Measurements from ENCODE around the gene THEM5. TPM values are rescaled to one million over a fixed set of nuclear protein-coding genes. Genes with fewer than 3 reads are reported as not detected.
A peak's percentile ranks its signal among the peaks of the same experiment; 100 is the strongest.

THEM5 gene
- total RNA-seq, 1 donor from 2014 or later: not detected

GRCh38 chr1:151835596-151835995, 17.9 kb downstream of the THEM5 start:
- no peaks in the 10 kb centered on the region for H3K9me3 ChIP-seq (ENCODE audit: control insufficient read depth in 3 of 3, low read length in 3 of 3)
- peaks cover 25 to 57% (median 38%) of the 10 kb centered on the region in 3 donors for H3K4me1 ChIP-seq (ENCODE audit: control insufficient read depth in 3 of 3, insufficient read depth in 3 of 3, low read length in 3 of 3)
- no peak overlapping the region for H3K4me3 ChIP-seq (ENCODE audit: low read length in 3 of 3)
- no peak overlapping the region for H3K27ac ChIP-seq (ENCODE audit: low read depth, low read length)
- H3K9ac ChIP-seq (ENCODE audit: low read depth in 1 of 3, low read length in 3 of 3): no peak overlapping the region
- peaks cover 0 to 2% (median 0%) of the 10 kb centered on the region in 3 donors for H3K36me3 ChIP-seq (ENCODE audit: control insufficient read depth in 3 of 3, insufficient read depth in 3 of 3, low read length in 3 of 3)
- H3K27me3 ChIP-seq (ENCODE audit: control insufficient read depth in 3 of 3, insufficient read depth in 3 of 3, low read length in 3 of 3): peaks cover 19 to 34% (median 33%) of the 10 kb centered on the region in 3 donors

DNA sequence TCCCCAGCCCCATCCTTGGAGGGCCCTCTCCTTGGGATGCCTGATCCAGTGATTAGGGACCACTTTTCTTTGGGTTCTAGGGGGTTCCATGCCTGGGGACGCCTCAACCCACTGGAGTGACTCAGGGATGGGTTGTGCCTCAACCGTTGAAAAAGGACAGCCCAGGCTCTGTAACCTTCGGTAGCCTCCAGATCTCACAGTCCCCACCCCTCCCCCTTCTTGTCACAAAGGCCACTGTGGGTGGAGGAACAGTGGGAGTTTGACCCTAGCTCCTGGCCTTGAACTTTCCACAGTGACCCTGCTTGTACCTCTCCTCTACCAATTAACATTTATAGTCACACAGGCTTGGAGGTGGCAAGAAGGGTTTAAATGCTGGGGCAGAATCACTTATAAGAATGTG, 19.3 kb downstream of the THEM5 start:
- no peaks in the 10 kb centered on the region for H3K9me3 ChIP-seq (ENCODE audit: control insufficient read depth in 3 of 3, low read length in 3 of 3)
- peaks cover 36 to 65% (median 44%) of the 10 kb centered on the region in 3 donors for H3K4me1 ChIP-seq (ENCODE audit: control insufficient read depth in 3 of 3, insufficient read depth in 3 of 3, low read length in 3 of 3)
- H3K36me3 ChIP-seq (ENCODE audit: control insufficient read depth in 3 of 3, insufficient read depth in 3 of 3, low read length in 3 of 3): peaks cover 0 to 2% (median 0%) of the 10 kb centered on the region in 3 donors
- no peak overlapping the region for H3K27ac ChIP-seq (ENCODE audit: low read depth, low read length)
- H3K9ac ChIP-seq (ENCODE audit: low read depth in 1 of 3, low read length in 3 of 3): peak overlapping the region in 1 of 3 donors; percentile 45
- H3K27me3 ChIP-seq (ENCODE audit: control insufficient read depth in 3 of 3, insufficient read depth in 3 of 3, low read length in 3 of 3): peaks cover 13 to 23% (median 19%) of the 10 kb centered on the region in 3 donors
- H3K4me3 ChIP-seq (ENCODE audit: low read length in 3 of 3): no peak overlapping the region

- H3K4me1 ChIP-seq (ENCODE audit: control insufficient read depth in 3 of 3, insufficient read depth in 3 of 3, low read length in 3 of 3): peaks cover 42 to 68% (median 50%) of the 10 kb centered on the region in 3 donors
- peaks cover 7 to 14% (median 13%) of the 10 kb centered on the region in 3 donors for H3K27me3 ChIP-seq (ENCODE audit: control insufficient read depth in 3 of 3, insufficient read depth in 3 of 3, low read length in 3 of 3)
- peaks cover 0 to 3% (median 2%) of the 10 kb centered on the region in 3 donors for H3K36me3 ChIP-seq (ENCODE audit: control insufficient read depth in 3 of 3, insufficient read depth in 3 of 3, low read length in 3 of 3)
- no peaks in the 10 kb centered on the region for H3K9me3 ChIP-seq (ENCODE audit: control insufficient read depth in 3 of 3, low read length in 3 of 3)
- peak overlapping the region; percentile 96 for H3K27ac ChIP-seq (ENCODE audit: low read depth, low read length)
- H3K9ac ChIP-seq (ENCODE audit: low read depth in 1 of 3, low read length in 3 of 3): peak overlapping the region; percentile 23 to 76 (median 63)
- H3K4me3 ChIP-seq (ENCODE audit: low read length in 3 of 3): peak overlapping the region; percentile 24 to 38 (median 35)
Observed at GRCh38 chr1:151833172-151833900, 20.2 kb downstream of the THEM5 start.

DNA sequence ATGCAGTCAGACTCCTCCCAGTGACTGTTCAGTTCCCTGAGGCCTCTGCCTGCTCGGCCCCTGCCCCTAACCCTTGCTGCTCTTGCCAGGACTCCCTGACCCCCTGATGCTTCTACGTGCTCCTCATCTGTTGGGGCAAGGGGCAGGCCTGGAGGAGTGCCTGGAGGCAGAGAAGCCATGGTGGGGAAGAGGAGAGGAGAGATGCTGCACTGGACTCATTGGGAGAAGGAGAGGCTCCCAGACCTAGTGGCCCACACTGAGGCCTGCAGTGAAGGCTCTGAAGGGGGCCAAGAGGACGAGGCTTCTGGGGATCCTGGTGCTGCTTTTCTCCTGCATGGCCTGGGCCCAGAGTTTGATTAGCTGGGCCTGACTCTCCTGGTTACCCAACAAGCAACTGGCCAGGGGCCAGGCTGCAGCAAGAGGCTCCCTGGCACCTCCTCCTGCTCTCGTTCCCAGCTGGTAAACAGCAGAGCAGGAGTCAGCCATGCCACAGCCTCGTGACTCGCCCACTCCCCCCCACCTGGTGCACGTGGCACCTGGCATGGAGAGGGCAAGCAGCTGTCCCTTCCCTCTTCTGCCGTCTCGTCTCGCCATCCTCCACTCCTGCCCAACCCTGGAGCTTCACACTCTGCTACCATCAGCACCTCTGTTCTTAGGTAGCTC, 21.1 kb downstream of the THEM5 start:
- Histone ChIP-seq H3K27ac (ENCODE audit: low read depth, low read length) (peak overlapping the region; percentile 96), H3K27me3 (ENCODE audit: control insufficient read depth in 3 of 3, insufficient read depth in 3 of 3, low read length in 3 of 3) (peaks cover 4 to 8% (median 5%) of the 10 kb centered on the region in 3 donors), H3K4me1 (ENCODE audit: control insufficient read depth in 3 of 3, insufficient read depth in 3 of 3, low read length in 3 of 3) (peaks cover 41 to 69% (median 53%) of the 10 kb centered on the region in 3 donors), H3K36me3 (ENCODE audit: control insufficient read depth in 3 of 3, insufficient read depth in 3 of 3, low read length in 3 of 3) (peaks cover 4 to 7% (median 6%) of the 10 kb centered on the region in 3 donors), H3K4me3 (ENCODE audit: low read length in 3 of 3) (peak overlapping the region; percentile 38 to 87 (median 85)), H3K9ac (ENCODE audit: low read depth in 1 of 3, low read length in 3 of 3) (peak overlapping the region; percentile 27 to 100 (median 40)), H3K9me3 (ENCODE audit: control insufficient read depth in 3 of 3, low read length in 3 of 3) (no peaks in the 10 kb centered on the region)

DNA sequence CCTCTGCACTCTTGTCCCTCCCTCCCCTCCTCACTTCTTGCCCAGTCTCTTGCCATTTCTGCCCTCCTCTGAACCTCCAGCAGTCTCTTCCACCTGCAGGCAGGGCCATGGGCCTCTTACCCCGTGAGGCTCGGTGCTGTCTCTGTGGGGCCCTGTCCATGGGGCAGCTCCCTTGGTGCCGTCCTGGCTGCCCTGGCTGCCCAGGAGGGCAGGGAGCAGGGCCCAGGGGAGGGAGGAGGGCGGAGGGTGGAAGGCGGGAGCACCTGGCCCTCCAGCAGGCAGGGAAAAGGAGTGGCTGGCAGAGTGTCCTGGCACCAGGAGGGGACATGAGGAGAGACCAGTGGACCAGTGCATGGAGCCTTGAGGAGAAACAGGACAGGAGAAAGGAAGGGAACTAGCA, 21.9 kb downstream of the THEM5 start, which contains the start of gene RORC:
TSS of gene RORC (minus strand) at position 198 of the 400 bp plus-strand sequence. CDS start at position 160, 38 bp downstream.
- H3K4me1 ChIP-seq (ENCODE audit: control insufficient read depth in 3 of 3, insufficient read depth in 3 of 3, low read length in 3 of 3): peaks cover 41 to 73% (median 58%) of the 10 kb centered on the region in 3 donors
- H3K9me3 ChIP-seq (ENCODE audit: control insufficient read depth in 3 of 3, low read length in 3 of 3): no peaks in the 10 kb centered on the region
- H3K27ac ChIP-seq (ENCODE audit: low read depth, low read length): peak within 1 kb of the TSS; percentile 96
- no peaks in the 10 kb centered on the region for H3K27me3 ChIP-seq (ENCODE audit: control insufficient read depth in 3 of 3, insufficient read depth in 3 of 3, low read length in 3 of 3)
- peaks cover 4 to 8% (median 7%) of the 10 kb centered on the region in 3 donors for H3K36me3 ChIP-seq (ENCODE audit: control insufficient read depth in 3 of 3, insufficient read depth in 3 of 3, low read length in 3 of 3)
- peak within 1 kb of the TSS; percentile 85 to 87 (median 85) for H3K4me3 ChIP-seq (ENCODE audit: low read length in 3 of 3)
- H3K9ac ChIP-seq (ENCODE audit: low read depth in 1 of 3, low read length in 3 of 3): peak within 1 kb of the TSS; percentile 95 to 100 (median 96)

DNA sequence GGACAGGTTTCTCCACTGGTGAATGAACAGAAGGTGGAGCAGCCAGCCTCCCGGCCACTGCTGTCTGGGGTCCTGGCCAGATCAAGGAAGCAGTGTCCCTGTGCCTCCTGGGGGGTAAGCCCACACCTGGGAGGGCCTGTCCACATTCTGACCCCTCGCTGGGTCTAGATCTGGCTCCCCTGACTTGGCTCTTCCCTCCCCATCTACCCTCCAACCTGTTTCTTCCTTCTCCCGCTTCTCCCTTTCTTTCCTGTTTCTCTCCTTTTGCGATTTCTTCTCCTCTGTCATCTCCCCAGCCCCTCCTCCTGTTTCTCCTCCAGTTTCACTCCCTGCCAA, 22.3 kb downstream of the THEM5 start:
- Histone ChIP-seq H3K36me3 (ENCODE audit: control insufficient read depth in 3 of 3, insufficient read depth in 3 of 3, low read length in 3 of 3) (peaks cover 4 to 8% (median 7%) of the 10 kb centered on the region in 3 donors), H3K9ac (ENCODE audit: low read depth in 1 of 3, low read length in 3 of 3) (peak overlapping the region; percentile 95 to 100 (median 96)), H3K4me1 (ENCODE audit: control insufficient read depth in 3 of 3, insufficient read depth in 3 of 3, low read length in 3 of 3) (peaks cover 43 to 75% (median 60%) of the 10 kb centered on the region in 3 donors), H3K4me3 (ENCODE audit: low read length in 3 of 3) (peak overlapping the region; percentile 85 to 87 (median 85)), H3K27ac (ENCODE audit: low read depth, low read length) (peak overlapping the region; percentile 96), H3K27me3 (ENCODE audit: control insufficient read depth in 3 of 3, insufficient read depth in 3 of 3, low read length in 3 of 3) (no peaks in the 10 kb centered on the region), H3K9me3 (ENCODE audit: control insufficient read depth in 3 of 3, low read length in 3 of 3) (no peaks in the 10 kb centered on the region)

DNA sequence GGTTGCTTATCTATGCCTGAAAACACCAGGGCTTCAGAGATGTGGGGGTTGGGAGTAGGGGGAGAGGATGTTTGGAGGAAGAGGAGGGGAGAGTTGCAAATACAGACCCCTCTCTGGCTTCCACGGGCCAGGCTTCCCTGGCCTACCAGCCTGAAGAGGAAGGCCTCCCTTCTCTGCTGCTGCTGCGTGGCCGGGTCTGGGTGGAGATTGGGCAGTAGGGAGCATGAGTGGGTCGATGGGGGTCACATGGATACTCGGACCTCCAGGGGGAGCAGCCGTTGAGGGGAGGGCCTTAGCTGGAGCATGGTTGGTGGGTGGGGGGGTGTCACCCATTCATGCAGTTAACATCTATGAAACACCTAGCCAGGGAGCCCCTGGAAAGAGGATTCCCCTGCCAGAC, 23.5 kb downstream of the THEM5 start:
- peaks cover 53 to 85% (median 72%) of the 10 kb centered on the region in 3 donors for H3K4me1 ChIP-seq (ENCODE audit: control insufficient read depth in 3 of 3, insufficient read depth in 3 of 3, low read length in 3 of 3)
- peaks cover 4 to 8% (median 7%) of the 10 kb centered on the region in 3 donors for H3K36me3 ChIP-seq (ENCODE audit: control insufficient read depth in 3 of 3, insufficient read depth in 3 of 3, low read length in 3 of 3)
- H3K27ac ChIP-seq (ENCODE audit: low read depth, low read length): peak overlapping the region; percentile 96
- no peaks in the 10 kb centered on the region for H3K9me3 ChIP-seq (ENCODE audit: control insufficient read depth in 3 of 3, low read length in 3 of 3)
- H3K4me3 ChIP-seq (ENCODE audit: low read length in 3 of 3): peak overlapping the region; percentile 5 to 87 (median 85)
- H3K27me3 ChIP-seq (ENCODE audit: control insufficient read depth in 3 of 3, insufficient read depth in 3 of 3, low read length in 3 of 3): no peaks in the 10 kb centered on the region
- H3K9ac ChIP-seq (ENCODE audit: low read depth in 1 of 3, low read length in 3 of 3): peak overlapping the region; percentile 2 to 81 (median 55)

- peaks cover 4 to 8% (median 7%) of the 10 kb centered on the region in 3 donors for H3K36me3 ChIP-seq (ENCODE audit: control insufficient read depth in 3 of 3, insufficient read depth in 3 of 3, low read length in 3 of 3)
- no peaks in the 10 kb centered on the region for H3K9me3 ChIP-seq (ENCODE audit: control insufficient read depth in 3 of 3, low read length in 3 of 3)
- no peaks in the 10 kb centered on the region for H3K27me3 ChIP-seq (ENCODE audit: control insufficient read depth in 3 of 3, insufficient read depth in 3 of 3, low read length in 3 of 3)
- H3K4me1 ChIP-seq (ENCODE audit: control insufficient read depth in 3 of 3, insufficient read depth in 3 of 3, low read length in 3 of 3): peaks cover 57 to 91% (median 78%) of the 10 kb centered on the region in 3 donors
- H3K9ac ChIP-seq (ENCODE audit: low read depth in 1 of 3, low read length in 3 of 3): peak overlapping the region in 1 of 3 donors; percentile 81
- peak overlapping the region; percentile 7 to 87 (median 85) for H3K4me3 ChIP-seq (ENCODE audit: low read length in 3 of 3)
- H3K27ac ChIP-seq (ENCODE audit: low read depth, low read length): peak overlapping the region; percentile 96
Observed at GRCh38 chr1:151829352-151830046, 24.0 kb downstream of the THEM5 start.

GRCh38 chr1:151828921-151829320, 24.6 kb downstream of the THEM5 start:
- peak overlapping the region in 1 of 3 donors; percentile 87 for H3K4me3 ChIP-seq (ENCODE audit: low read length in 3 of 3)
- H3K4me1 ChIP-seq (ENCODE audit: control insufficient read depth in 3 of 3, insufficient read depth in 3 of 3, low read length in 3 of 3): peaks cover 57 to 88% (median 79%) of the 10 kb centered on the region in 3 donors
- no peaks in the 10 kb centered on the region for H3K27me3 ChIP-seq (ENCODE audit: control insufficient read depth in 3 of 3, insufficient read depth in 3 of 3, low read length in 3 of 3)
- peaks cover 4 to 8% (median 7%) of the 10 kb centered on the region in 3 donors for H3K36me3 ChIP-seq (ENCODE audit: control insufficient read depth in 3 of 3, insufficient read depth in 3 of 3, low read length in 3 of 3)
- H3K9ac ChIP-seq (ENCODE audit: low read depth in 1 of 3, low read length in 3 of 3): peak overlapping the region in 1 of 3 donors; percentile 81
- no peaks in the 10 kb centered on the region for H3K9me3 ChIP-seq (ENCODE audit: control insufficient read depth in 3 of 3, low read length in 3 of 3)
- peak overlapping the region; percentile 2 for H3K27ac ChIP-seq (ENCODE audit: low read depth, low read length)
